WI38 (cell line): ENCODE results near the gene SNX27.

Source experiments
- H3K4me3 ChIP-seq: 2 replicates; pipeline ENCODE4 v1.5.1; 2011; ENCODE audit warnings: low read depth, mild to moderate bottlenecking, control low read depth, low read length
- CTCF ChIP-seq: IDR thresholded peaks from 2 replicates; pipeline ENCODE4 v1.5.1; 2012; ENCODE audit warnings: low read depth, mild to moderate bottlenecking, control low read depth, low read length

The SNX27 gene

GRCh38 chr1:151611832-151612500 is at the start of gene SNX27:
Gene SNX27, plus strand, starts transcription at chr1:151612050. Its CDS starts 152 bp downstream, at chr1:151612202.
- peak within 1 kb of the TSS; percentile 83 for H3K4me3 ChIP-seq
- TF ChIP-seq CTCF = no peak

- no peak for TF ChIP-seq CTCF
- H3K4me3 ChIP-seq = no peak overlapping the region
Observed at GRCh38 chr1:151562661-151563060, 49.2 kb upstream of the SNX27 start.

- no peak for TF ChIP-seq CTCF
Observed at GRCh38 chr1:151563376-151563775, 48.5 kb upstream of the SNX27 start.

GRCh38 chr1:151565502-151566189 is 46.2 kb upstream of the SNX27 start:
- TF ChIP-seq CTCF = no peak
- H3K4me3 ChIP-seq = no peak overlapping the region

More at GRCh38 chr1:151563376-151563775, 48.5 kb upstream of the SNX27 start:
- H3K4me3 ChIP-seq = no peak overlapping the region

GRCh38 chr1:151568626-151569088 is 43.2 kb upstream of the SNX27 start:
- H3K4me3 ChIP-seq = no peak overlapping the region
- TF ChIP-seq CTCF = no peak

- no peak overlapping the region for H3K4me3 ChIP-seq
- TF ChIP-seq CTCF = no peak
Observed at GRCh38 chr1:151570819-151571218, 41.0 kb upstream of the SNX27 start.
